ENCODE results near the gene SLC26A5.

SLC26A5 gene

DNA sequence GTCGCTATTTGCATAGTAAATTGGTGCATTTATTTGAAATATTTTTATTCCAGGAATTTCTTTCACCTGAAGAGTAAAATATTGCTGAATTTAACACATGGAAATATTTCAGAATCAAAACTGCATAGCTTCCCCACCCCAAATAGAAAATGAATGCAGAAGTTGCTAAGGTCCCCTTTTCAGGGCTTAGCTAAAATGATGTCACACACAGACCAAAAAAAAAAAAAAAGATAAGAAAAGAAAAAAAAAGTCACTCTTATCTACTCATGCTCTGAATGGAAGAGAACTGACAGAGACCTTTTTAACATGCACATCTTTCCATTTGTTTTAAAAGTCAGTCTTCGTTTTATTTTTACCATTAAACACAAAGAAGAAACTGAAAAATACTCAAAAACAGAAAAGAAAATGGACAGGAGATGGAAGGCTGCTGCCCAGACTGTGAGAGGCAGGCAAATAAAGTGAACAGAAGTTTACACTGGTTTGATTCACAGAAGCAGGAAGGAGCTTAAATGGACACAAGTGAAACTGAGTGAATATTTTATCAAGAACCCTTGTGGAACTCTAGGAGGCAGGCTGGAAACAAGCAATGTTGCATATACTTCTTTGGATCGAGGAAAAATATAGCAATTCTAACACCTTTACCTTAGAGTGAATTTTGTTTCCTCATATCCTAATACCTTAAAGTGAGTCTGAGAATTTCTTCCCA is 66.6 kb downstream of the SLC26A5 start:
- Histone ChIP-seq H3K79me2 (ENCODE audit: control insufficient read depth, insufficient read depth, low read length) (no peaks in the 10 kb centered on the region), H3K27ac (ENCODE audit: low read depth, low read length) (no peak overlapping the region), H4K5ac (ENCODE audit: low read length) (no peak overlapping the region), H3K23ac (ENCODE audit: low read length) (no peak overlapping the region), H3K18ac (ENCODE audit: low read length) (no peak overlapping the region), H3K27me3 (ENCODE audit: insufficient read depth, low read length, poor library complexity) (no peaks in the 10 kb centered on the region), H3K56ac (ENCODE audit: low read length) (no peak overlapping the region), H3K4me2 (ENCODE audit: low read length) (no peak overlapping the region), H3K36me3 (ENCODE audit: control insufficient read depth, insufficient read depth, low read length) (no peaks in the 10 kb centered on the region), H3K79me1 (ENCODE audit: low read length) (no peaks in the 10 kb centered on the region), H3K9ac (ENCODE audit: low read length) (no peak overlapping the region), H4K8ac (ENCODE audit: low read depth, low read length) (no peak overlapping the region), H3K4me3 (ENCODE audit: low read length) (no peak overlapping the region), H3K4ac (ENCODE audit: low read depth, low read length) (no peak overlapping the region), H2BK120ac (ENCODE audit: low read depth, low read length) (no peak overlapping the region), H3K4me1 (ENCODE audit: control insufficient read depth, low read depth, low read length) (no peaks in the 10 kb centered on the region), H2BK15ac (replicated peaks; ENCODE audit: low read depth) (no peak overlapping the region), H2AK5ac (ENCODE audit: low read length) (no peak overlapping the region), H2BK5ac (ENCODE audit: low read length) (no peak overlapping the region)
- DNase-seq, result no peak
- no CpG with 5 or more reads among the region's 3 CpGs for WGBS (ENCODE audit: extremely low coverage, insufficient coverage, low lambda C conversion rate)

DNA sequence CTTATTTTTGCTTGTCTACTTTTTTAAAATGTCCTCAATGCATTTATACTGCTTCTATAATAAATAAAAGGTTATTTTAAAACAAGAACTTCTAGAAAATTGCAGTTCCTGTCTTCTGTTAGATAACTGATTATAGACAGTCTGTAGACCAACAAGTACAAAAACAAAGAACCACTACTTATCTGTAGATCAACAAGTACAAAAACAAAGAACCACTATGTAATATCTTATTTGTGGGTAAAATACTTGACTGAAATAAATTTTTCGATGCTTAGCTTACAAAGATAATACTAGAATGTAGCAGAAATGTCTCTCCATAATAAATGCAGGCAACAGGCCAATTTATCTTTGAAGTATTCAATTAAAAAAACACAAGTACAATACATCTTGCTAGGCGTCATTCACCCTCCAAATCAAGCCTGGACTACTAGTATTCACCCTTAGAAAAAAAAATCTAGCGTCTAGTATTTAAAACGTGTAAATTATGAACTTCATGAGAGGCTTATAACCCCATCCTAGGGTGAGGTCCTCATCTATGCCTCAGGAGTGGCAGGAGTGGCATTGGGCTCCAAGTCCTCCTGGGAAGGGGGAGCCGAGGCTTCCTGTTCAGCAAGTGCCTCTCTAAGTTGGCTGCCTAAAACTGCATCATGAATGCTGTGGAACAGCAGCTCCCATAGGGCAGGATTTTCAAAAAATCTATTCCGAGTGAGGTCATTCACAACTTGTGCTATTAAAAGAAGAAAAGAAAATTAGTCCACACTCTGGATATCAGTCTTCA is 72.0 kb downstream of the SLC26A5 start:
- Histone ChIP-seq H3K9ac (ENCODE audit: low read length) (no peak overlapping the region), H3K79me2 (ENCODE audit: control insufficient read depth, insufficient read depth, low read length) (no peaks in the 10 kb centered on the region), H3K36me3 (ENCODE audit: control insufficient read depth, insufficient read depth, low read length) (no peaks in the 10 kb centered on the region), H2BK5ac (ENCODE audit: low read length) (no peak overlapping the region), H3K27me3 (ENCODE audit: insufficient read depth, low read length, poor library complexity) (no peaks in the 10 kb centered on the region), H3K4me3 (ENCODE audit: low read length) (no peak overlapping the region), H3K4me1 (ENCODE audit: control insufficient read depth, low read depth, low read length) (no peaks in the 10 kb centered on the region), H4K5ac (ENCODE audit: low read length) (no peak overlapping the region), H3K56ac (ENCODE audit: low read length) (no peak overlapping the region), H3K79me1 (ENCODE audit: low read length) (no peaks in the 10 kb centered on the region), H2BK15ac (replicated peaks; ENCODE audit: low read depth) (no peak overlapping the region), H3K27ac (ENCODE audit: low read depth, low read length) (no peak overlapping the region), H3K18ac (ENCODE audit: low read length) (no peak overlapping the region), H3K4ac (ENCODE audit: low read depth, low read length) (no peak overlapping the region), H3K4me2 (ENCODE audit: low read length) (no peak overlapping the region), H2AK5ac (ENCODE audit: low read length) (no peak overlapping the region), H3K23ac (ENCODE audit: low read length) (no peak overlapping the region), H2BK120ac (ENCODE audit: low read depth, low read length) (no peak overlapping the region), H4K8ac (ENCODE audit: low read depth, low read length) (no peak overlapping the region)
- WGBS (ENCODE audit: extremely low coverage, insufficient coverage, low lambda C conversion rate), result no CpG with 5 or more reads among the region's 6 CpGs
- no peak for DNase-seq

DNA sequence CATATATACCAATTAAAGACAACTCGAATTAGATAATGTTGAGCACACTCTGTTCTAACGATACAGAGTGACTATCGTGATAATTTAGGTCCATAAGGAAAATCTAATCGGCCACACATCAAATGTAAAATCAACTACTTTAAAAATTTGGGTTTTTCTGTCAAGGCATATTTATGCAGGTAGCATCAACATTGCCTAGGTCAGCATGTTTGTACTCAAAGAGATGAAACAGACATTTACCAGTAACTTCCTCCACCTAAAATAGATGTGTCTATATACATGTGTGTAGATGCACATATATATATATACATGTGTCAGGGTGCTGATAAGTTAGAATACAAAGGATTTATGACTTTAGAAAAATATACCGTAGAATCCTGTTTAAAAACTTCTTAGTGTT is 76.6 kb downstream of the SLC26A5 start:
- H2BK120ac ChIP-seq (ENCODE audit: low read depth, low read length), result no peak overlapping the region
- no peak overlapping the region for H2BK15ac ChIP-seq (replicated peaks; ENCODE audit: low read depth)
- no peak overlapping the region for H3K4me3 ChIP-seq (ENCODE audit: low read length)
- H2AK5ac ChIP-seq (ENCODE audit: low read length), result no peak overlapping the region
- no peak overlapping the region for H3K23ac ChIP-seq (ENCODE audit: low read length)
- no peak overlapping the region for H3K9ac ChIP-seq (ENCODE audit: low read length)
- DNase-seq, result no peak
- H3K4me1 ChIP-seq (ENCODE audit: control insufficient read depth, low read depth, low read length), result no peaks in the 10 kb centered on the region
- H4K5ac ChIP-seq (ENCODE audit: low read length), result no peak overlapping the region
- H3K18ac ChIP-seq (ENCODE audit: low read length), result no peak overlapping the region
- WGBS (ENCODE audit: extremely low coverage, insufficient coverage, low lambda C conversion rate), result 100% methylated on average over 1 of the region's 5 CpGs
- H2BK5ac ChIP-seq (ENCODE audit: low read length), result no peak overlapping the region
- peaks cover 7% of the 10 kb centered on the region for H3K36me3 ChIP-seq (ENCODE audit: control insufficient read depth, insufficient read depth, low read length)
- H3K79me2 ChIP-seq (ENCODE audit: control insufficient read depth, insufficient read depth, low read length), result no peaks in the 10 kb centered on the region
- no peak overlapping the region for H3K56ac ChIP-seq (ENCODE audit: low read length)
- H3K4me2 ChIP-seq (ENCODE audit: low read length), result no peak overlapping the region
- no peak overlapping the region for H4K8ac ChIP-seq (ENCODE audit: low read depth, low read length)
- H3K27ac ChIP-seq (ENCODE audit: low read depth, low read length), result no peak overlapping the region
- H3K4ac ChIP-seq (ENCODE audit: low read depth, low read length), result no peak overlapping the region
- H3K79me1 ChIP-seq (ENCODE audit: low read length), result no peaks in the 10 kb centered on the region
- H3K27me3 ChIP-seq (ENCODE audit: insufficient read depth, low read length, poor library complexity), result no peaks in the 10 kb centered on the region

DNA sequence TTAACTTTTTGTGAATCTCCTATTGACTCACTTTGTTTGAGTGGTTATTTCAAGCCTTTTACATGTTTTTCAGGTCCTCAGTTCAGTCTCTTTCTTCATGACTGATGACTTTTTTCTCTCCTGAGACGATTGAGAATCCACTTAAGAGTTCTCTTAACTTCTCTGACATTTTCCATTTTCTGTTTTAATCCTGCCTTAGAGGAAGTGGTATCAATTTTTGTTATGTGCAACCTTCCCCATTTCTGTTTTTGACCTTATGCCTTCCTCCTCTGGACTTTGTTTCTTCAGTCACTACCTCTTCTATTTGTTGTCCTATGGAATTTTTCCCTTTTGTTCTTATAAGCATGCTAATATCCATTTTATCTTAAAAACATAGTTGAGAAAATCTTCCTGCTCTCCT is 96.2 kb downstream of the SLC26A5 start:
- H3K79me2 ChIP-seq (ENCODE audit: control insufficient read depth, insufficient read depth, low read length), result peaks cover 46% of the 10 kb centered on the region
- no peak overlapping the region for H4K5ac ChIP-seq (ENCODE audit: low read length)
- no peak overlapping the region for H2BK15ac ChIP-seq (replicated peaks; ENCODE audit: low read depth)
- no peak overlapping the region for H3K4me3 ChIP-seq (ENCODE audit: low read length)
- no peak overlapping the region for H2BK5ac ChIP-seq (ENCODE audit: low read length)
- H3K27ac ChIP-seq (ENCODE audit: low read depth, low read length), result no peak overlapping the region
- H3K56ac ChIP-seq (ENCODE audit: low read length), result no peak overlapping the region
- no peak overlapping the region for H3K18ac ChIP-seq (ENCODE audit: low read length)
- no peaks in the 10 kb centered on the region for H3K36me3 ChIP-seq (ENCODE audit: control insufficient read depth, insufficient read depth, low read length)
- no peaks in the 10 kb centered on the region for H3K4me1 ChIP-seq (ENCODE audit: control insufficient read depth, low read depth, low read length)
- no peak overlapping the region for H3K4me2 ChIP-seq (ENCODE audit: low read length)
- peaks cover 8% of the 10 kb centered on the region for H3K79me1 ChIP-seq (ENCODE audit: low read length)
- WGBS (ENCODE audit: extremely low coverage, insufficient coverage, low lambda C conversion rate), result no CpG with 5 or more reads among the region's 1 CpG
- H3K9ac ChIP-seq (ENCODE audit: low read length), result no peak overlapping the region
- H2AK5ac ChIP-seq (ENCODE audit: low read length), result no peak overlapping the region
- H3K27me3 ChIP-seq (ENCODE audit: insufficient read depth, low read length, poor library complexity), result no peaks in the 10 kb centered on the region
- no peak overlapping the region for H3K4ac ChIP-seq (ENCODE audit: low read depth, low read length)
- no peak for DNase-seq
- no peak overlapping the region for H3K23ac ChIP-seq (ENCODE audit: low read length)
- no peak overlapping the region for H4K8ac ChIP-seq (ENCODE audit: low read depth, low read length)
- H2BK120ac ChIP-seq (ENCODE audit: low read depth, low read length), result no peak overlapping the region

DNA sequence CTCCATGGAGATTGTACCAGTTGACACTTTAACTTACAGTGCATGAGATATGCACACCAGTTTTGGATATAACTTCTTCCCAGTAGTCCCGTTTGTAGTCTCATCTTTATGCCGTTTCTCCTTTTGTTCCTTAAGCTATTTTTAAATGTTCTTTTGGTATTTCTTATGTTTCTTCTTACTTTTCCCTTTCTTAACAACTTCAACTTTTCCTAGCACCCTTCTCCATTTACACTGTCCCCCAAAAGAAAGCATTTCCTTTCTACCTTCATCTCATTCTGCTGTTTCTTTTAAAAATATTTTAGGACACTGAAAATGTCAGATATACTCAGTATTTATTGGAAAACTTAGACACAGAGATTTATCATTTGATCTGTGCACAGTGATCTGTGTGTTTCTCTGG is 97.0 kb downstream of the SLC26A5 start:
- Histone ChIP-seq H3K9ac (ENCODE audit: low read length) (no peak overlapping the region), H3K4me3 (ENCODE audit: low read length) (no peak overlapping the region), H3K27me3 (ENCODE audit: insufficient read depth, low read length, poor library complexity) (no peaks in the 10 kb centered on the region), H3K79me2 (ENCODE audit: control insufficient read depth, insufficient read depth, low read length) (peaks cover 52% of the 10 kb centered on the region), H3K27ac (ENCODE audit: low read depth, low read length) (no peak overlapping the region), H3K36me3 (ENCODE audit: control insufficient read depth, insufficient read depth, low read length) (no peaks in the 10 kb centered on the region), H4K8ac (ENCODE audit: low read depth, low read length) (no peak overlapping the region), H2AK5ac (ENCODE audit: low read length) (no peak overlapping the region), H3K4me1 (ENCODE audit: control insufficient read depth, low read depth, low read length) (no peaks in the 10 kb centered on the region), H4K5ac (ENCODE audit: low read length) (no peak overlapping the region), H3K4me2 (ENCODE audit: low read length) (no peak overlapping the region), H3K18ac (ENCODE audit: low read length) (no peak overlapping the region), H2BK120ac (ENCODE audit: low read depth, low read length) (no peak overlapping the region), H3K56ac (ENCODE audit: low read length) (no peak overlapping the region), H3K79me1 (ENCODE audit: low read length) (peaks cover 8% of the 10 kb centered on the region), H3K4ac (ENCODE audit: low read depth, low read length) (no peak overlapping the region), H2BK15ac (replicated peaks; ENCODE audit: low read depth) (no peak overlapping the region), H3K23ac (ENCODE audit: low read length) (no peak overlapping the region), H2BK5ac (ENCODE audit: low read length) (no peak overlapping the region)
- no peak for DNase-seq
- WGBS (ENCODE audit: extremely low coverage, insufficient coverage, low lambda C conversion rate), result no CpG with 5 or more reads among the region's 2 CpGs

Measured in mesendoderm (in vitro differentiated cells).